ENCODE measurements around the gene COMMD1.
"Not testable (repeated sequence)": the region's sequence is repeated elsewhere in the genome, so short reads cannot be mapped to it uniquely, and the experiment has no call there.

Gene COMMD1

GRCh38 chr2:62036761-62037250 is 131.3 kb downstream of the COMMD1 start:
- TF ChIP-seq POLR2AphosphoS5 (IDR thresholded peaks at IDR 0.05; ENCODE audit: low read depth, low read length) (no peak), TAF1 (IDR thresholded peaks at IDR 0.05; ENCODE audit: borderline replicate concordance, low read depth, low read length) (no peak), POLR2A (IDR thresholded peaks at IDR 0.05; ENCODE audit: low read depth, low read length) (no peak)
- DNase-seq (ENCODE audit: insufficient read length) (no peak), FAIRE-seq (no peak)

- no peak for TF ChIP-seq POLR2AphosphoS5 (IDR thresholded peaks at IDR 0.05; ENCODE audit: low read depth, low read length)
- TF ChIP-seq TAF1 (IDR thresholded peaks at IDR 0.05; ENCODE audit: borderline replicate concordance, low read depth, low read length): no peak
- TF ChIP-seq POLR2A (IDR thresholded peaks at IDR 0.05; ENCODE audit: low read depth, low read length): no peak
- FAIRE-seq (peak; percentile 94), DNase-seq (ENCODE audit: insufficient read length) (peak; percentile 41)
These were observed 133.7 kb downstream of the COMMD1 start for GRCh38 chr2:62038975-62039771.

GRCh38 chr2:62040926-62041325 is 135.5 kb downstream of the COMMD1 start:
- no peak for TF ChIP-seq TAF1 (IDR thresholded peaks at IDR 0.05; ENCODE audit: borderline replicate concordance, low read depth, low read length)
- TF ChIP-seq POLR2AphosphoS5 (IDR thresholded peaks at IDR 0.05; ENCODE audit: low read depth, low read length): no peak
- no peak for TF ChIP-seq POLR2A (IDR thresholded peaks at IDR 0.05; ENCODE audit: low read depth, low read length)
- DNase-seq (ENCODE audit: insufficient read length) (no peak), FAIRE-seq (peak; percentile 33)

GRCh38 chr2:62041701-62042385 is 136.4 kb downstream of the COMMD1 start:
- not testable (repeated sequence) for FAIRE-seq

GRCh38 chr2:62042400-62042799 is 136.9 kb downstream of the COMMD1 start:
- no peak for DNase-seq (ENCODE audit: insufficient read length)
- no peak for FAIRE-seq
- TF ChIP-seq TAF1 (IDR thresholded peaks at IDR 0.05; ENCODE audit: borderline replicate concordance, low read depth, low read length): no peak
- TF ChIP-seq POLR2A (IDR thresholded peaks at IDR 0.05; ENCODE audit: low read depth, low read length): no peak
- TF ChIP-seq POLR2AphosphoS5 (IDR thresholded peaks at IDR 0.05; ENCODE audit: low read depth, low read length): no peak

More at GRCh38 chr2:62041701-62042385, 136.4 kb downstream of the COMMD1 start:
- DNase-seq (ENCODE audit: insufficient read length): not testable (repeated sequence)

GRCh38 chr2:62042944-62043343 is 137.5 kb downstream of the COMMD1 start:
- TF ChIP-seq POLR2A (IDR thresholded peaks at IDR 0.05; ENCODE audit: low read depth, low read length) (no peak), TAF1 (IDR thresholded peaks at IDR 0.05; ENCODE audit: borderline replicate concordance, low read depth, low read length) (no peak), POLR2AphosphoS5 (IDR thresholded peaks at IDR 0.05; ENCODE audit: low read depth, low read length) (no peak)
- DNase-seq (ENCODE audit: insufficient read length) (no peak), FAIRE-seq (no peak)

- TF ChIP-seq TAF1 (IDR thresholded peaks at IDR 0.05; ENCODE audit: borderline replicate concordance, low read depth, low read length): no peak
- TF ChIP-seq POLR2A (IDR thresholded peaks at IDR 0.05; ENCODE audit: low read depth, low read length): no peak
- TF ChIP-seq POLR2AphosphoS5 (IDR thresholded peaks at IDR 0.05; ENCODE audit: low read depth, low read length): no peak
- FAIRE-seq (no peak), DNase-seq (ENCODE audit: insufficient read length) (no peak)
These were observed 139.6 kb downstream of the COMMD1 start for GRCh38 chr2:62045017-62045543.

GRCh38 chr2:62046141-62046540 is 140.7 kb downstream of the COMMD1 start:
- DNase-seq (ENCODE audit: insufficient read length) (no peak), FAIRE-seq (no peak)
- TF ChIP-seq POLR2A (IDR thresholded peaks at IDR 0.05; ENCODE audit: low read depth, low read length) (no peak), POLR2AphosphoS5 (IDR thresholded peaks at IDR 0.05; ENCODE audit: low read depth, low read length) (no peak)

- FAIRE-seq: peak; percentile 63
- no peak for TF ChIP-seq TAF1 (IDR thresholded peaks at IDR 0.05; ENCODE audit: borderline replicate concordance, low read depth, low read length)
- TF ChIP-seq POLR2AphosphoS5 (IDR thresholded peaks at IDR 0.05; ENCODE audit: low read depth, low read length): no peak
- TF ChIP-seq POLR2A (IDR thresholded peaks at IDR 0.05; ENCODE audit: low read depth, low read length): no peak
- DNase-seq (ENCODE audit: insufficient read length): no peak
These were observed 145.1 kb downstream of the COMMD1 start for GRCh38 chr2:62050456-62051045.

GRCh38 chr2:62054029-62054791 is 148.7 kb downstream of the COMMD1 start:
- DNase-seq (ENCODE audit: insufficient read length) (no peak), FAIRE-seq (peak; percentile 56)
- TF ChIP-seq POLR2A (IDR thresholded peaks at IDR 0.05; ENCODE audit: low read depth, low read length) (no peak), POLR2AphosphoS5 (IDR thresholded peaks at IDR 0.05; ENCODE audit: low read depth, low read length) (no peak), TAF1 (IDR thresholded peaks at IDR 0.05; ENCODE audit: borderline replicate concordance, low read depth, low read length) (no peak)

GRCh38 chr2:62054916-62055450 is 149.5 kb downstream of the COMMD1 start:
- TF ChIP-seq TAF1 (IDR thresholded peaks at IDR 0.05; ENCODE audit: borderline replicate concordance, low read depth, low read length) (no peak), POLR2AphosphoS5 (IDR thresholded peaks at IDR 0.05; ENCODE audit: low read depth, low read length) (no peak), POLR2A (IDR thresholded peaks at IDR 0.05; ENCODE audit: low read depth, low read length) (no peak)
- no peak for DNase-seq (ENCODE audit: insufficient read length)
- no peak for FAIRE-seq

Data from GM12892 (cell line).